Measurements from ENCODE around the gene CRYGD. TPM values are rescaled to one million over a fixed set of nuclear protein-coding genes. Genes with fewer than 3 reads are reported as not detected.
A peak's percentile ranks its signal among the peaks of the same experiment; 100 is the strongest.
"Not testable (repeated sequence)": the region's sequence is repeated elsewhere in the genome, so short reads cannot be mapped to it uniquely, and the experiment has no call there.

Gene CRYGD
- total and polyA plus RNA-seq, 5 experiments from 2014 or later = not detected

DNA sequence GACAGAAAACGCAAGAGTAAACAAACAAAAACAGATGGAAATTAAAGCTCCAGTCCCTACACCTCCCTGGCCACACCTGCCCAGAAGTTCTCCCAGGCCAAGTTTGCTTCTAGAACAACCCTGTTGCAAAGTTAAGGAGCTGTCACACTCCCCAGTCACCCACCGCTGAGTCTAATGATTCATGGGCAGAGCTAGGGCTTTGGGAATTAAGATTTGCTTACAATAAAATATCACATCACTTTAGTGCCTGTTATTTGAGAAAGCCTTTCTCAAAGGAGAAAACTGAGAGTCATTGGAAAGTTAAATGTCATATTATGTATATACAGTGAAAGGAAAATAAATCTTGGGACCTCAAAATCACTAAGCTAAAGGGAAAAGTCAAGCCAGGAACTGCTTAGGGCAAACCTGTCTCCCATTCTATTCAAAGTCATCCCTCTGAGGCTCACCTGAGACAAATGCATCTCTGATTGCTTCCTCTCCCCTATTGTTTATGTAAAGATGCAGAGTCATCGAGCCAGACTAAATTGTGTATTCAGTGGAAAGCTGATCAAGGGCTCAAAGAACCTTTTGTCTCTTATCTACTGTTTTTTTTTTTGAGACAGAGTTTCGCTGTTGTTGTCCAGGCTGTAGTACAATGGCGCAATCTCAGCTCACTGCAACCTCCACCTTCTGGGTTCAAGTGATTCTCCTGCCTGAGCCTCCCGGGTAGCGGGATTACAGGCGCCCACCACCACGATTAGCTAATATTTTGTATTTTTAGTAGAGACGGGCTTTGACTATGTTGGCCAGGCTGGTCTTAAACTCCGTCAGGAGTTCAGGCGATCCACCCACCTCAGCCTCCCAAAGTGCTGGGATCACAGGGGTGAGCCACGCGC lies 18.8 kb upstream of the CRYGD start:
- peaks cover 0 to 5% (median 0%) of the 10 kb centered on the region in 5 donors for H3K27me3 Mint-ChIP-seq
- DNase-seq (no peak), ATAC-seq (no peak)
- POLR2A ChIA-PET = no interaction called here
- H3K4me1 Mint-ChIP-seq = no peaks in the 10 kb centered on the region
- peak overlapping the region in 1 of 10 donors; percentile 35 for H3K27ac Mint-ChIP-seq
- no peak overlapping the region for H3K4me3 Mint-ChIP-seq
- peaks cover 0 to 4% (median 3%) of the 10 kb centered on the region in 9 donors for H3K9me3 Mint-ChIP-seq
- no peaks in the 10 kb centered on the region for H3K36me3 Mint-ChIP-seq

DNA sequence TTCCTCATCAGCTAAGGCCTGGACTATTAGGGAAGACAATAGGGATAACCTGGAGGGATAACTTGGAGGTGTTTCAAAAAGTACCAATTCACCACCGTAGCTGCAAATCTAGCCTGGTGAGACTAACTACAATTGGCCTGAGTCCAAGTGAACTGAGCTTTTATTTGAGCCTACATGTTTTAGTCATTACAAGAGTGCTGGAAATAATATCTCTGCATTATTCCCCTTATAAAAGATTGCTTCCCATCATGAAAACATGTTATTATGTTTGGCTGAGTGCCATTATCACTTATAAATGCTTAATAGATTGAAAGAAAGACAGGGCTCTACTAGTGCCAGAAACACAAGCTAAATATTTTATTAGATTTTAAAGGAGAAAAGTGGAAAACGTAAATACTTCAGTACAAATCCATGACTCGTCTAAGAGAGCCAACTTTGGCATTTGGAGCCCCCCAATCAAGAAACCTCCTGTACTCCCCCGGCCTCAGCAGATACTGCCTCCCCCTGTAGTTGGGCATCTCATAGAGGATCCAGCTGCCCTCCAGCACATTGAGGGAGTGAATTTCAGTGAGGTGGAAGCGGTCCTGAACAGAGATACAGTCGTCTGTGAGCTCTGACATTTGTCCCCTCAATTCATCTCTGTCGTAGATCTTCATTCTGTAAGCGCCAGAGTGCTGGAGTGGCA lies 18.1 kb upstream of the CRYGD start:
- Mint-ChIP-seq H3K36me3 (no peaks in the 10 kb centered on the region), H3K27ac (no peak overlapping the region), H3K27me3 (peaks cover 0 to 1% (median 0%) of the 10 kb centered on the region in 5 donors), H3K9me3 (peaks cover 0 to 9% (median 5%) of the 10 kb centered on the region in 9 donors), H3K4me1 (no peaks in the 10 kb centered on the region), H3K4me3 (no peak overlapping the region)
- POLR2A ChIA-PET = no interaction called here
- DNase-seq (no peak), ATAC-seq (no peak)

DNA sequence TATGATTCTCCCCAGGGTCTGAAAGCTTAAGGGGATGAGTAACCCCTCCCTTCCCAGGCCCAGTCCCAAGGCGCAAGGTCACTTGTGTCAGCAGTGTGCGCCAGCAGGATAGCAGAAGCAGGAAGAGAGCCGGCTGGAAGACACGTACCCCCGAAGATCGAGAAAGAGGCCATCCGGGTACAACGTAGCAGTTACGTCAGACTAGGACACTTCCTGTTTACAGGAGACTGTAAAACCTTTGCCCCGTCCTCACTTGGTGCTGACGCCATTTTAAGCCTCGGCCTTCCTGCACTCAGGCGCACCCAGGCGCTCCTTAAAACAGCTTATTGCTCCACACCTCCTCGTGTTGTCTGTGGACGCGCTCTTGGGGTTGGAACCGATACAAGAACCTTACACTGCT lies 15.1 kb upstream of the CRYGD start:
- Mint-ChIP-seq H3K36me3 (no peaks in the 10 kb centered on the region), H3K9me3 (peaks cover 0 to 9% (median 5%) of the 10 kb centered on the region in 9 donors), H3K4me3 (no peak overlapping the region), H3K27me3 (no peaks in the 10 kb centered on the region), H3K4me1 (peaks cover 4 to 16% (median 11%) of the 10 kb centered on the region in 4 donors), H3K27ac (no peak overlapping the region)
- DNase-seq = no peak
- POLR2A ChIA-PET = no interaction called here
- ATAC-seq = no peak

DNA sequence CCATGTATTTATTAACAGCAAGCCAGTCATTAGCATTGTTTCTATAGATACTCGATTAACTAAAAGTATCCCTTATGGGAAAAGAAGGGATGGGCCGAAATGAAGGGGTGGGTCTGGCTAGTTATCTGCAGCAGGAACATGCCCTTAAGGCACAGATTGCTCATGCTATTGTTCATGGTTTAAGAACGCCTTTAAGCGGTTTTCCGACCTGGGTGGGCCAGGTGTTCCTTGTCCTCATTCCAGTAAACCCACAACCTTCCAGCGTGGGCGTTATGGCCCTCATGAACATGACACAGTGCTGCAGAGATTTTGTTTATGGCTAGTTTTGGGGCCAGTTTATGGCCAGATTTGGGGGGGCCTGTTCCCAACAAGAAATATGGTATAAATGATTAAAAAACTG lies 14.0 kb upstream of the CRYGD start:
- peaks cover 4 to 16% (median 11%) of the 10 kb centered on the region in 4 donors for H3K4me1 Mint-ChIP-seq
- H3K9me3 Mint-ChIP-seq, H3K27ac Mint-ChIP-seq, POLR2A ChIA-PET, H3K4me3 Mint-ChIP-seq, H3K27me3 Mint-ChIP-seq, DNase-seq, ATAC-seq, H3K36me3 Mint-ChIP-seq: not testable (repeated sequence)

DNA sequence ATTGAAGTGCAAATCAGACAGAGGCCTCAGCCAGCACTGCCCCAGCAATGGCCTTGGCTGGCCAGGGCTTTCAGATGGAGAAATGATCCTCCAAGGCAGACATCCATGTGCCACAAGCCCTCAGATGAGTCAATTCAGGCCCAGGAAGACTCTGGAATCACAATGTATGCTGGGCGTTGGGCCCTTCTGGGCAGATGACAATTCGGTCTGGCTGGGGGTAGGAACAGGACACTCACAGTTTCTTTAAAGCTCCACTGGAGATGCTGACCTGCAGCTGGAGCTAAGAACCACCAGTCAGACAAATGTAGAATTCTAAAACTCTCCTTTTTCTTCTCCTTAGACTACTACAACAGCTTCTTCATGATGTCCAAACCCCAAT lies 12.4 kb upstream of the CRYGD start:
- Mint-ChIP-seq H3K27ac (peak overlapping the region in 2 of 10 donors; percentile 27 to 61), H3K36me3 (no peaks in the 10 kb centered on the region), H3K4me1 (peaks cover 4 to 16% (median 11%) of the 10 kb centered on the region in 4 donors), H3K27me3 (no peaks in the 10 kb centered on the region), H3K4me3 (no peak overlapping the region), H3K9me3 (peaks cover 0 to 9% (median 5%) of the 10 kb centered on the region in 9 donors)
- DNase-seq (no peak), ATAC-seq (no peak)
- POLR2A ChIA-PET = no interaction called here

DNA sequence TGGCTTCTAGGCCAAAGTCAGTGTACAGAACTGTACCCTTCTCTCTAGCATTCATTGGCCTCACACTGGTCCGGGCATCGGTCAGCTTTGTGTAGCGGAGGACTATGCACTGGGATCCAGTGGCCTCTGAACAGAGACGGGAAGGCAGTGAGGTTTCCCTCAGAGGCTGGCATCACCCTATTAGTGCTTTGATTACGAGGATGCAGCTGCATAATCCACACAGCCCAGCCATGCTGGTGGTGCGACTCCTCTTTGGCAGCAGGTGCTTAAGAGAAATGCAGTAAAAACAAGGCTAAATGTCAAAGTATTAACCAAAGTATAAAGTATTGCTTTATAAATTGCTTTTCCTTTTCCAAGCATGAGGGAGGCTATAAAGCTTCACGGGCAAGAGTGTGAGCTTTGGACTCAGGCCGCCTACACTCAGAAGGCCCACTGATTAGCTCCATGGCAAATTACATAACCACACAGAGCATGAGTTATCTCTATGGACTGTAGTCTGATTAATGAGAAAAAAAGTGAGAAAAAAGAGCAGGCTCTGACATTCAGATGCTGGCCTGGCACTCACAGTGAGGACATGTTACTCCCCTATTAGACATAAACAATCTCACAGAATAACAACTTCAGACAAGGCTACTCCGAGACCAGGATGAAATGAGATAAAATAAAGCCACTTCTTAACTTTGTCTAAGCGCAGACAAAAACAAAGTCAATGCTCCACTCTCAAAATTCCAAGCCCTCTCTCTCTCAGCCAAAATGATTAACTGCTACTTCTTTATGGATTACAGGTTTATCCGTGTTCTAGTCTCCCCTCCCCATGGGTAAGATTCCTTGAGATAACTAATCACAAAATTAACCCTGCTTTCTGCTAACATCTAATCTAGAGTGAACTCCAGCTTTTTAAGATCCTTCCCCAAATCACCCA lies 11.7 kb upstream of the CRYGD start:
- no peaks in the 10 kb centered on the region for H3K27me3 Mint-ChIP-seq
- H3K9me3 Mint-ChIP-seq = peaks cover 0 to 9% (median 5%) of the 10 kb centered on the region in 9 donors
- H3K4me1 Mint-ChIP-seq = peaks cover 4 to 16% (median 11%) of the 10 kb centered on the region in 4 donors
- POLR2A ChIA-PET = no interaction called here
- peak overlapping the region in 2 of 10 donors; percentile 27 to 61 for H3K27ac Mint-ChIP-seq
- H3K36me3 Mint-ChIP-seq = no peaks in the 10 kb centered on the region
- DNase-seq = no peak
- ATAC-seq = no peak
- H3K4me3 Mint-ChIP-seq = no peak overlapping the region

DNA sequence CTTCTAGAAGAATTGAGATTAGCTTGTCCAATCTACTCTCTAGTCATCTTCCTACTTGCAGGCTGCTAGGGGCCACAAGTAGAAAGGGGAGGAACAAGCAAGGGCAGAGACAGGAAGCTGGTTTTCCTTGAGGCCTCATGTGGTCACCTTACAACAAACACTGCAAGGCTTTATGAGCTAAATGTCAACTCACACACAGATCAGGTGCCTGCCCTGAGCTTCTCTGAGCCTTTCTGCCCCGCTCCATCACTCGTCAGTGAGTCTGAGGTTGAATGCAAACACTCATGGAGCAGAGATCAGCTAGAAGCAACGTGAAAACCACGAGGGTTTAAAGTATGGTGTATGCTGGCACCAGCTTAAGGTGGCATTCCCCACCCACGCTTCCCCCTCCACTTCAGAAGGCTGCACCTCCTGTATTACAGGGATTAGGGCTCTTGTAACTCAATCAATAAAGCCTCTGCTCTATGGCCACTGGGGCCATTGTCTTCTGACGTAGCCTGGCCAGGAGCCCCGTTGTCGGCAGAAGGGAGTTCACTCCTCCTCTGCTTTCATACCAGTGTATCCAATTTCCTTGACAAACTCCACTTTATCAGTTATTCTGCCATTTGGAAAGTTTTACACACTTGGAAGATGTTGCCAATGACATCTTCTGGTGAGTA lies 10.7 kb upstream of the CRYGD start:
- H3K36me3 Mint-ChIP-seq = no peaks in the 10 kb centered on the region
- peaks cover 0 to 9% (median 5%) of the 10 kb centered on the region in 9 donors for H3K9me3 Mint-ChIP-seq
- DNase-seq (peak in 3 of 10 donors; percentile 11 to 38 (median 14)), ATAC-seq (peak; percentile 28 to 69)
- POLR2A ChIA-PET = no interaction called here
- no peaks in the 10 kb centered on the region for H3K27me3 Mint-ChIP-seq
- peak overlapping the region in 1 of 10 donors; percentile 10 for H3K27ac Mint-ChIP-seq
- peaks cover 4 to 16% (median 11%) of the 10 kb centered on the region in 4 donors for H3K4me1 Mint-ChIP-seq
- peak overlapping the region in 3 of 10 donors; percentile 3 to 23 (median 13) for H3K4me3 Mint-ChIP-seq

DNA sequence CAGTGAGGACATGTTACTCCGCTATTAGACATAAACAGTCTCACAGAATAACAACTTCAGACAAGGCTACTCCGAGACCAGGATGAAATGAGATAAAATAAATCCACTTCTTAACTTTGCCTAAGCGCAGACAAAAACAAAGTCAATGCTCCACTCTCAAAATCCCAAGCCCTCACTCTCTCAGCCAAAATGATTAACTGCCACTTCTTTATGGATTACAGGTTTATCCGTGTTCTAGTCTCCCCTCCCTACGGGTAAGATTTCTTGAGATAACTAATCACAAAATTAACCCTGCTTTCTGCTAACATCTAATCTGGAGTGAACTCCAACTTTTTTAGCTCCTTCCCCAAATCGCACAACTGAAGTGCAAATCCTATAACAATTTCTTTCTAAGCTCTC lies 6.4 kb upstream of the CRYGD start:
- ATAC-seq (no peak), DNase-seq (no peak)
- Mint-ChIP-seq H3K4me1 (peaks cover 2 to 11% (median 9%) of the 10 kb centered on the region in 4 donors), H3K4me3 (no peak overlapping the region), H3K27me3 (peaks cover 5 to 16% (median 11%) of the 10 kb centered on the region in 5 donors), H3K27ac (no peak overlapping the region), H3K9me3 (peaks cover 0 to 5% (median 0%) of the 10 kb centered on the region in 9 donors), H3K36me3 (peaks cover 0 to 3% (median 0%) of the 10 kb centered on the region in 3 donors)
- POLR2A ChIA-PET = no interaction called here

DNA sequence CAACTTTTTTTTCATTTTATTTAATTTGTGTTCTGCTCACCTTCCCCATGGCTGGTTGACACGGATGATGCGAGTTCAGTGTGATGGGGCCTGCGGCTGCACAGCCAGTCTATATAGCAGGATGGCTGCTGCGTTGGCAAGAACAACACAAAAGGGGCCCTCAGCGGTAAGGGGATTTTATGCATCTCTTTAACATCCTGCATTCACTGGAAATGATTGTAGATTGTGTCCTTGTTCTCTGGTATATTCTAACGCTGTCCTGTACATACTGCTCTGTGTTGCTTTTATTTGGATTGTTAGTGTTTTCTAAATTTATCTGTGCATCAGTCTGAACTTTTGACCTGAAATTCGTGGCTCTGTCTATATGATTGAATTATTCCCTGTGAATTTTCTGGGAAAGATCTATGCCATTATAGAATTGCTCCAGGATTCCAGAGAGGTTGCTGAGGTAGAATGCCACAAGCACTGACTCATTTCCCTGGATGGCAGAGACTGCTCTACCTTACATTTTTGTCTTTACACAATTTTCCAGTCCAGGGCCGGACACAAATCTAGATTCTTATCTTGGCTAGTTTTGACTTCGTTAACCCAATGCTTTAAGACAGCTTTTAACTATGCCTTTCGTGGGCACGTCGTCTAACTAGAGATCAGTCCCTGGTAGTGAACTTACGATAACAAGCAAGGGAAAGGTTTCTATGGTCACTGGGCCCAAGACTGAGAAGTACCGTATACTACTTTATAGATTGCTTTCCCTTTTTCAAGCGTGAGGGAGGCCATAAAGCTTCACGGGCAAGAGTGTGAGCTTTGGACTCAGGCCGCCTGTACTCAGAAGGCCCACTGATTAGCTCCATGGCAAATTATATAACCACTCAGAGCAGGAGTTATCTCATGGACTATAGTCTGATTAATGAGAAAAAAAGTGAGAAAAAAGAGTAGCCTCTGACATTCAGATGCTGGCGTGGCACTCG lies 5.7 kb upstream of the CRYGD start, which contains the start of gene CRYGC:
TSS of gene CRYGC (minus strand) at position 85 of the 968 bp plus-strand sequence. CDS start at position 49, 36 bp downstream.
- ATAC-seq = no peak
- H3K36me3 Mint-ChIP-seq = peaks cover 0 to 3% (median 0%) of the 10 kb centered on the region in 3 donors

DNA sequence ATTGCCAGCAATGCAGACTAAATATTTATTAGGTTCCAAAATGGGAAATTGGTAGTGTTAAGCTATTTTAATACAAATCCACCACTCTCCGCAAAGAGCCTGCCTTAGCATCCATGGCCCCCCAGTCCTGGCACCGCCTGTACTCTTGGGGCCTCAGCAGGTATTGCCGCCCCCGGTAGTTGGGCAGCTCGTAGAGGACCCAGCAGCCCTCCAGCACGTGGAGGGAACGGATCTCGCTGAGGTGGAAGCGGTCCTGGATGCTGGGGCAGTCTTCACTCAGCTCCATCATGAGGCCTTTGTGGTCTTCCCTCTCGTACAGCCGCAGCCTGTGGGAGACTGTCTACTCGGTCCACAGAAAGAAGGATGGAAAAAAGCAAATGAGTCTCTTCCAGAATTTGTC lies 3.8 kb upstream of the CRYGD start:
- DNase-seq = no peak
- Mint-ChIP-seq H3K9me3 (peaks cover 0 to 5% (median 0%) of the 10 kb centered on the region in 9 donors), H3K4me1 (peaks cover 6 to 19% (median 10%) of the 10 kb centered on the region in 4 donors), H3K36me3 (peaks cover 0 to 3% (median 0%) of the 10 kb centered on the region in 3 donors), H3K27me3 (peaks cover 15 to 37% (median 28%) of the 10 kb centered on the region in 5 donors), H3K4me3 (no peak overlapping the region), H3K27ac (no peak overlapping the region)
- ATAC-seq = no peak
- POLR2A ChIA-PET = no interaction called here

More for the DNA sequence above, 5.7 kb upstream of the CRYGD start, which contains the start of gene CRYGC:
- peaks cover 0 to 5% (median 0%) of the 10 kb centered on the region in 9 donors for H3K9me3 Mint-ChIP-seq
- peaks cover 0 to 8% (median 4%) of the 10 kb centered on the region in 4 donors for H3K4me1 Mint-ChIP-seq
- H3K27me3 Mint-ChIP-seq = peaks cover 7 to 23% (median 17%) of the 10 kb centered on the region in 5 donors
- DNase-seq = no peak
- no peak within 1 kb of the TSS for H3K4me3 Mint-ChIP-seq
- no peak within 1 kb of the TSS for H3K27ac Mint-ChIP-seq
- POLR2A ChIA-PET = no interaction called here

DNA sequence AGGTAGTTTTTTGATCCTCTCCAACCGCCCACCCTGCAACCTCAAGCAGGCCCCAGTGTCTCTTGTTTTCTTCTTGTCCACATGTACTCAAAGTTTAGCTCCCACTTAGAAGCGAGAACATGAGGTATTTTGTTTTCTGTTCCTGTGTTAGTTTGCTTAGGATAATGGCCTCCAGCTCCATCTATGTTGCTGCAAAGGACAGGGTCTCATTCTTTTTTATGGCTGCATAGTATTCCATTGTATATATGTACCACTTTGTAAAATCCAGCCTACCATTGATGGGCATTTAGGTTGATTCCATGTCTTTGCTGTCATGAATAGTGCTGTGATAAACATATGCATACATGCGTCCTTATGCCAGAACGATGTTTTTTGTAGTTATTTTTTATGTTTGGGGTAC lies 2.8 kb upstream of the CRYGD start:
- ATAC-seq (no peak), DNase-seq (no peak)
- H3K27ac Mint-ChIP-seq = no peak overlapping the region
- peaks cover 0 to 5% (median 0%) of the 10 kb centered on the region in 9 donors for H3K9me3 Mint-ChIP-seq
- peaks cover 15 to 37% (median 28%) of the 10 kb centered on the region in 5 donors for H3K27me3 Mint-ChIP-seq
- peaks cover 6 to 19% (median 10%) of the 10 kb centered on the region in 4 donors for H3K4me1 Mint-ChIP-seq
- POLR2A ChIA-PET = no interaction called here
- no peak overlapping the region for H3K4me3 Mint-ChIP-seq
- peaks cover 0 to 3% (median 0%) of the 10 kb centered on the region in 3 donors for H3K36me3 Mint-ChIP-seq
